Tibial nerve (tissue), 3 donors: Measurements from ENCODE around the gene IL17B.

Source experiments
- CTCF ChIP-seq, 5 experiments: fragments of 200-600 bp in 3 of 5; fragments of 450-650 bp in 2 of 5; sonication (generic) in 3 of 5; IDR thresholded peaks; one replicate each; pipeline ENCODE4 v1.5.1; 2016 to 2019; ENCODE audit warnings: antibody characterized with exemption in 5 of 5, mild to moderate bottlenecking in 3 of 5, moderate library complexity in 2 of 5
- POLR2A ChIP-seq, 2 donors: fragments of 450-650 bp; IDR thresholded peaks; one replicate each; pipeline ENCODE4 v1.6.1; 2017; ENCODE audit warnings: antibody characterized with exemption in 2 of 2, mild to moderate bottlenecking in 2 of 2, moderate library complexity in 2 of 2

- TF ChIP-seq CTCF (IDR thresholded peaks at IDR 0.05) (no peak), POLR2A (IDR thresholded peaks at IDR 0.05) (no peak)
Observed at GRCh38 chr5:149423049-149423793, 44.1 kb upstream of the IL17B start.
